ENCODE results near the gene DHX57. TPM values are rescaled to one million over a fixed set of nuclear protein-coding genes. Genes with fewer than 3 reads are reported as not detected.

Gene DHX57
- total RNA-seq, 1 experiment from 2014 or later = 27.5 TPM

DNA sequence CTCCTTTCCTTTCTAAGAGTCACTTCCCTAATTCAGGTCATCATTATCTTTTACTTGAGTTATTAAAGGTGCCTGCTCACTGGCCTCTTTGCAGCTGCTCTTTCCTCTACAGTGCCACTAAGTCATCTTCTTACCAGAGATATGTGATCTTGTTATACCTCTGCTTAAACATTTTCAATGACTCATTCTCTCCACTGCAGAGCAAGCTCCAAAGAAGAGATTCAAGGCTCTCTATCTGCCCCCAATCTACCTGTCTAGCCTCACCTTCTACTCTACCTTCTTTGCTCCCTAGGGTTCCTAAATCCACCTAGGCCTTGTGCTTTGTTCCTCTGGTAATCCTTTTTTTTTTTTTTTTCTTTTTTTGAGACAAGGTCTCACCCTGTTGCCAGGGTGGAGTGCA, 17.1 kb upstream of the DHX57 start:
- Histone ChIP-seq H4K91ac (ENCODE audit: insufficient read length, low read depth, low read length) (no peak overlapping the region), H2BK12ac (ENCODE audit: insufficient read length, low read depth, low read length) (no peak overlapping the region), H4K8ac (replicated peaks; ENCODE audit: insufficient read length, low read depth, low read length) (no peak overlapping the region), H2BK120ac (ENCODE audit: low read depth, low read length, poor library complexity, severe bottlenecking) (no peak overlapping the region), H3K4ac (ENCODE audit: low read depth, low read length) (no peak overlapping the region), H2BK15ac (ENCODE audit: low read depth, low read length) (no peak overlapping the region), H3K18ac (ENCODE audit: insufficient read length, low read depth, low read length) (no peak overlapping the region), H3K79me1 (ENCODE audit: insufficient read depth, low read depth, low read length, poor library complexity, severe bottlenecking) (no peaks in the 10 kb centered on the region), H3T11ph (ENCODE audit: low read length) (no peak overlapping the region), H3K79me2 (ENCODE audit: insufficient read depth, low read length) (no peaks in the 10 kb centered on the region), H3K9me3 (ENCODE audit: control insufficient read depth, low read depth, low read length) (no peaks in the 10 kb centered on the region), H3K27ac (ENCODE audit: insufficient read length, low read depth, low read length) (no peak overlapping the region), H3K23ac (ENCODE audit: insufficient read length, low read depth, low read length) (no peak overlapping the region), H4K5ac (ENCODE audit: insufficient read length, low read depth, low read length) (no peak overlapping the region), H3K56ac (ENCODE audit: insufficient read length, low read depth, low read length) (no peak overlapping the region), H3K4me2 (ENCODE audit: insufficient read depth, insufficient read length, low read length) (no peak overlapping the region), H2BK5ac (ENCODE audit: insufficient read length, low read length) (no peak overlapping the region), H3K4me1 (ENCODE audit: insufficient read depth, low read length) (no peaks in the 10 kb centered on the region), H2AK5ac (ENCODE audit: insufficient read length, low read length) (no peak overlapping the region), H4K20me1 (ENCODE audit: control insufficient read depth, insufficient read depth, insufficient read length) (no peaks in the 10 kb centered on the region), H3K23me2 (ENCODE audit: insufficient read length, low read depth, low read length, poor library complexity, severe bottlenecking) (no peaks in the 10 kb centered on the region), H2AFZ (ENCODE audit: low read length) (no peak overlapping the region), H3K9ac (ENCODE audit: extremely low read depth, insufficient read length, low read length) (no peak overlapping the region), H3K27me3 (ENCODE audit: insufficient read depth, low read length) (no peaks in the 10 kb centered on the region), H3K14ac (ENCODE audit: insufficient read depth, low read length) (no peak overlapping the region), H2BK20ac (ENCODE audit: low read depth, low read length, poor library complexity, severe bottlenecking) (no peak overlapping the region)
- H3K36me3 Mint-ChIP-seq (ENCODE audit: insufficient read depth in 1 of 3, low read depth in 3 of 3) = no peaks in the 10 kb centered on the region
- H3K9me3 Mint-ChIP-seq = no peaks in the 10 kb centered on the region
- TF ChIP-seq, protein P1, sequence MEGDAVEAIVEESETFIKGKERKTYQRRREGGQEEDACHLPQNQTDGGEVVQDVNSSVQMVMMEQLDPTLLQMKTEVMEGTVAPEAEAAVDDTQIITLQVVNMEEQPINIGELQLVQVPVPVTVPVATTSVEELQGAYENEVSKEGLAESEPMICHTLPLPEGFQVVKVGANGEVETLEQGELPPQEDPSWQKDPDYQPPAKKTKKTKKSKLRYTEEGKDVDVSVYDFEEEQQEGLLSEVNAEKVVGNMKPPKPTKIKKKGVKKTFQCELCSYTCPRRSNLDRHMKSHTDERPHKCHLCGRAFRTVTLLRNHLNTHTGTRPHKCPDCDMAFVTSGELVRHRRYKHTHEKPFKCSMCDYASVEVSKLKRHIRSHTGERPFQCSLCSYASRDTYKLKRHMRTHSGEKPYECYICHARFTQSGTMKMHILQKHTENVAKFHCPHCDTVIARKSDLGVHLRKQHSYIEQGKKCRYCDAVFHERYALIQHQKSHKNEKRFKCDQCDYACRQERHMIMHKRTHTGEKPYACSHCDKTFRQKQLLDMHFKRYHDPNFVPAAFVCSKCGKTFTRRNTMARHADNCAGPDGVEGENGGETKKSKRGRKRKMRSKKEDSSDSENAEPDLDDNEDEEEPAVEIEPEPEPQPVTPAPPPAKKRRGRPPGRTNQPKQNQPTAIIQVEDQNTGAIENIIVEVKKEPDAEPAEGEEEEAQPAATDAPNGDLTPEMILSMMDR (conservative IDR thresholded peaks at IDR 0.05) = no peak
- H3K4me3 Mint-ChIP-seq = no peak overlapping the region
- no peaks in the 10 kb centered on the region for H3K27me3 Mint-ChIP-seq (ENCODE audit: low read depth)
- no peak for DNase-seq
- H3K4me1 Mint-ChIP-seq = peaks cover 0 to 3% of the 10 kb centered on the region in 2 experiments; a peak in 1 of 4 replicates
- no peak overlapping the region for H3K27ac Mint-ChIP-seq

Data from H9 (cell line).